Gastroesophageal sphincter (tissue), 3 donors: ENCODE results near the gene SNCB.

Experiments
- CTCF ChIP-seq, 4 experiments: fragments of 200-600 bp in 2 of 4; fragments of 450-650 bp in 2 of 4; sonication (generic) in 1 of 4; IDR thresholded peaks; one replicate each; pipeline ENCODE4 v1.5.1; 2017 to 2019; ENCODE audit warnings: antibody characterized with exemption in 4 of 4, mild to moderate bottlenecking in 2 of 4, moderate library complexity in 2 of 4
- POLR2A ChIP-seq, 2 donors: fragments of 450-650 bp; IDR thresholded peaks; one replicate each; pipeline ENCODE4 v1.6.1; 2017; ENCODE audit warnings: antibody characterized with exemption in 2 of 2, mild to moderate bottlenecking in 2 of 2, moderate library complexity in 1 of 2
- POLR2AphosphoS5 ChIP-seq: sonication (generic); formaldehyde crosslinking; IDR thresholded peaks from one replicate; pipeline ENCODE4 v1.6.1; 2017; ENCODE audit warnings: antibody characterized with exemption

- no peak for TF ChIP-seq POLR2AphosphoS5
- no peak for TF ChIP-seq CTCF (IDR thresholded peaks at IDR 0.05)
- TF ChIP-seq POLR2A (IDR thresholded peaks at IDR 0.05): no peak
These were observed 34.9 kb downstream of the SNCB start for GRCh38 chr5:176595386-176595943.
